CMK (cell line): ENCODE data around the gene IQUB.
"Not testable (repeated sequence)": the region's sequence is repeated elsewhere in the genome, so short reads cannot be mapped to it uniquely, and the experiment has no call there.

ENCODE experiments used
- DNase-seq: peaks from one replicate; pipeline ENCODE4 v3.0.0-alpha.2; 2010; ENCODE audit warnings: low read depth

IQUB gene

DNA sequence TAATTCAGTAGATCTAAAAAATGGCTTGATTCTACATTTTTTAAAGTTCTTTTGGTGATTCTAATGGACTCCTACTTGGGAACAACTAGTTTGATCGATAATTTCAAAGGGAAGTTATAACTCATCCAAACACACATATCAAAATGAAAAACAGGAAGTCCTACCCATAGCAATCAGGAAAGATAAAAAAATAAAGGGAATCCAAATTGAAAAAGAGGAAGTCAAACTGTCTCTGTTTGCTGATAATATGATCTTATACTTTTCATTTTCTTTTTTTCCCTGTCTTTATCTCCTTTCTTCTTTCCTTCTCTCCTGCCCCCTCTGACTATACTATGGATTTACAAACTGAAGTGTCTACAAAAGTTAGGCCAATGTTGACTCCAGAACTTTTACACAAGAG, 118.8 kb downstream of the IQUB start:
- DNase-seq = no peak

DNA sequence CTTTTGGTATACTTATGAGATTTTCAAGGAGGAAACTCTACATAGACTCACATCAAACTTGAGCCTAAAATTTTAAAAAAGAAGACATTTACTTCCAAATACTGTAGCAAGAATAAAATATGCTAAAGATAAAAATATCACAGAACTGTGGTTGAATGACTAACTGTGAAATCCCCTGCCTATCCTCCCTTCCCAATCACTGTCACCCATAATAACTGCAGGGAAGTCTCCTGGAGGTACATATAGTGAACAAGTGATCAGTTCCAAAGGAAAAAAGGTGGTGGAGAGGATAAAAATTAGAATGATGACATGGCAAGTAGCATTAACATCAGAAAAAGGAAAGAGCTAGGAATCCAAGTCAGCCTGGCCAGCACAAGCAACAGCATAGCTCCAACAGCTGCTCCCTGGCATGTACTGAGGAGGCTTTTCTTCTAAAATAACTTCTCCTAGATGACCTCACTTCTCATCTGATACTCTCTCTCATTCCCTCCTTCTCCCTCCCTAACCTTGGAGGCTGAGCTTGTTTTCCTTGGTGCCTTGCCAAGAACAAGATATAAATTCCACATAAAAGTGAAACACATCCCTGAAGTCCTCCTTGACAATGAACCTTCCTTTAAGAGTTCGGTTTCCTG, 124.0 kb downstream of the IQUB start:
- DNase-seq = no peak

DNA sequence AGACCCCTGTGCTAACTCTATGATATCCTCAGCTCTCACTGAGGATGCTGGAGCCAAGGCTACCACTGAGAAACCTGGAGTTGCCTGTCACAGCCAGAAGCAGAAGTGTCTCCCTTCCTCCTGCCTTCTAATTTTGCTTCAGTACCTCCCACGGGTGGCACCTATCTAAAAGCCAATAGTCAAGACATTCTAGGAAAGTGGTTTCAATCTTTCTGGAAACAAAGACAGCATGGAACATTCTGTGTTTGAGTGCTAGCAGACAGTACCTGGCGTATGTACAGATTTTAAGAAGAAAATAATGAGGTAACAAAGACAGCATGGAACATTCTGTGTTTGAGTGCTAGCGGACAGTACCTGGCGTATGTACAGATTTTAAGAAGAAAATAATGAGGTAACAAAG, 126.4 kb downstream of the IQUB start:
- not testable (repeated sequence) for DNase-seq
